Lower leg skin (tissue), 3 donors: ENCODE data around the gene ZBTB32.

Experiments used
- CTCF ChIP-seq, 3 donors: fragments of 450-650 bp; IDR thresholded peaks; one replicate each; pipeline ENCODE4 v1.5.1; 2016; ENCODE audit warnings: antibody characterized with exemption in 3 of 3, mild to moderate bottlenecking in 3 of 3, moderate library complexity in 2 of 3
- POLR2A ChIP-seq, 2 donors: fragments of 450-650 bp; IDR thresholded peaks; one replicate each; pipeline ENCODE4 v1.6.1; 2016 to 2017; ENCODE audit warnings: antibody characterized with exemption in 2 of 2, mild to moderate bottlenecking in 1 of 2, moderate library complexity in 1 of 2

GRCh38 chr19:35669974-35670373 is 34.4 kb upstream of the ZBTB32 start:
- TF ChIP-seq CTCF (IDR thresholded peaks at IDR 0.05) (no peak), POLR2A (IDR thresholded peaks at IDR 0.05) (no peak)
